Cerebellar cortex (tissue), 1 donor: Measurements from ENCODE around the gene ELOB.

Experiments
- DNase-seq: peaks from one replicate; pipeline ENCODE4 v3.0.0-alpha.2; 2015; ENCODE audit warnings: low spot score

The ELOB gene

DNA sequence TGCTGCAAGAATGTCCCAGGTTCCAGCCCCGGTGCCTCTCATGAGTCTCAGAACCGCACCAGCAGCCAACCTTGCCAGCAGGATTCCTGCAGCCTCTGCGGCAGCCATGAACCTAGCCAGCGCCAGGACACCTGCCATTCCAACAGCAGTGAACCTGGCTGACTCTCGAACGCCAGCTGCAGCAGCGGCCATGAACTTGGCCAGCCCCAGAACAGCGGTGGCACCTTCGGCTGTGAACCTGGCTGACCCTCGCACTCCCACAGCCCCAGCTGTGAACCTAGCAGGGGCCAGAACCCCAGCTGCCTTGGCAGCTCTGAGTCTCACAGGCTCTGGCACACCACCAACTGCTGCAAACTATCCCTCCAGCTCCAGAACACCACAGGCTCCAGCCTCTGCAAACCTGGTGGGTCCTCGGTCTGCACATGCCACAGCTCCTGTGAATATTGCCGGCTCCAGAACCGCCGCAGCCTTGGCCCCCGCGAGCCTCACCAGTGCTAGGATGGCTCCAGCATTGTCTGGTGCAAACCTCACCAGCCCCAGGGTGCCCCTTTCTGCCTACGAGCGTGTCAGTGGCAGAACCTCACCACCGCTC is 9.8 kb downstream of the ELOB start:
- DNase-seq: no peak

DNA sequence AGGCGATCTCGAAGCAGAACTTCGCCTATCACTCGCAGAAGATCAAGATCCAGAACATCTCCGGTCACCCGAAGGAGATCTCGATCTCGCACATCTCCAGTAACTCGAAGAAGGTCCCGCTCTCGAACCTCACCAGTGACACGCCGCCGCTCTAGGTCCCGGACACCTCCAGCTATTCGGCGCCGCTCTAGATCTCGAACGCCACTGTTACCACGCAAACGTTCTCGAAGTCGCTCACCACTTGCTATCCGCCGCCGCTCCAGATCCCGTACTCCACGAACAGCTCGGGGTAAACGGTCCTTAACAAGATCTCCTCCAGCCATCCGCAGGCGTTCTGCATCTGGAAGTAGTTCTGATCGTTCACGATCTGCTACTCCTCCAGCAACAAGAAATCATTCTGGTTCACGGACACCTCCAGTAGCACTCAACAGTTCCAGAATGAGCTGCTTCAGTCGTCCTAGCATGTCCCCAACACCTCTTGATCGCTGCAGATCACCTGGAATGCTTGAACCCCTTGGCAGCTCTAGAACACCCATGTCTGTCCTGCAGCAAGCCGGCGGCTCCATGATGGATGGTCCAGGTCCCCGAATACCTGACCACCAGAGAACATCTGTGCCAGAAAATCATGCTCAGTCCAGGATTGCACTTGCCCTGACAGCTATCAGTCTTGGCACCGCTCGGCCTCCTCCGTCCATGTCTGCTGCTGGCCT is 10.5 kb downstream of the ELOB start:
- DNase-seq: no peak

DNA sequence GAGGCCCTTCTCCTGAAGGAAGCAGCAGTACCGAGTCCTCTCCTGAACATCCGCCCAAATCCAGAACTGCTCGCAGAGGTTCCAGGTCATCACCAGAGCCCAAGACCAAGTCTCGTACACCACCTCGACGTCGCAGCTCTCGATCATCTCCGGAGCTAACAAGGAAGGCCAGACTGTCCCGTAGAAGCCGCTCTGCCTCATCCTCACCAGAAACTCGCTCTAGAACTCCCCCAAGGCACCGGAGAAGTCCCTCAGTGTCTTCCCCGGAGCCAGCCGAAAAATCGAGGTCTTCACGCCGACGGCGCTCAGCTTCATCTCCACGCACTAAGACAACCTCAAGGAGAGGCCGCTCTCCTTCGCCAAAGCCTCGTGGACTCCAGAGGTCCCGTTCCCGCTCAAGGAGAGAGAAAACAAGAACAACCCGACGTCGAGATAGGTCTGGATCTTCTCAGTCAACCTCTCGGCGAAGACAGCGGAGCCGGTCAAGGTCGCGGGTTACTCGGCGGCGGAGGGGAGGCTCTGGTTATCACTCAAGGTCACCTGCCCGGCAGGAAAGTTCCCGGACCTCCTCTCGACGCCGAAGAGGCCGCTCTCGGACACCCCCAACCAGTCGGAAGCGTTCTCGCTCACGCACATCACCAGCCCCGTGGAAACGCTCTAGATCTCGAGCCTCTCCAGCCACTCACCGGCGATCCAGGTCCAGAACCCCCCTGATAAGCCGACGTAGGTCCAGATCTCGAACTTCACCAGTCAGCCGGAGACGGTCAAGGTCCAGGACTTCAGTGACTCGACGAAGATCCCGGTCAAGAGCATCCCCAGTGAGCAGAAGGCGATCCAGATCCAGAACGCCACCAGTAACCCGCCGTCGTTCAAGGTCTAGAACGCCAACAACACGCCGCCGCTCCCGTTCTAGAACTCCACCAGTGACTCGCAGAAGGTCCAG is 11.3 kb downstream of the ELOB start:
- no peak for DNase-seq

DNA sequence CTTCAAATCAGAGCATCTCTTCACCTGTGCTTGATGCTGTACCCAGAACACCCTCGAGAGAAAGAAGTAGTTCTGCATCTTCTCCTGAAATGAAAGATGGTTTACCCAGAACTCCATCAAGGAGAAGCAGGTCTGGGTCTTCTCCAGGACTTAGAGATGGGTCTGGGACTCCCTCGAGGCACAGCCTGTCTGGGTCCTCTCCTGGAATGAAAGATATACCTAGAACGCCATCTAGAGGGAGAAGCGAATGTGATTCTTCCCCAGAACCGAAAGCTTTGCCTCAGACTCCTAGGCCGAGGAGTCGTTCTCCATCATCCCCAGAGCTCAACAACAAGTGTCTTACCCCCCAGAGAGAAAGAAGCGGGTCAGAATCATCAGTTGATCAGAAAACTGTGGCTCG is 12.4 kb downstream of the ELOB start:
- DNase-seq: no peak

DNA sequence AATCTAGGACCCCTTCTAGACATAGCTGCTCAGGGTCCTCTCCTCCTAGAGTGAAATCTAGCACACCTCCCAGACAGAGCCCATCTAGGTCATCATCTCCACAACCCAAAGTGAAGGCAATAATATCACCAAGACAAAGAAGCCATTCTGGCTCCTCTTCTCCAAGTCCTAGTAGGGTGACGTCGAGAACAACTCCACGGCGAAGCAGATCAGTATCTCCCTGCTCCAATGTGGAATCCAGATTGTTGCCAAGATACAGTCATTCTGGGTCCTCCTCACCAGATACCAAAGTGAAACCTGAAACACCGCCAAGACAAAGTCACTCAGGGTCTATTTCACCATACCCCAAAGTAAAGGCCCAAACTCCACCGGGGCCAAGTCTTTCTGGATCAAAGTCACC is 13.9 kb downstream of the ELOB start:
- DNase-seq: no peak

DNA sequence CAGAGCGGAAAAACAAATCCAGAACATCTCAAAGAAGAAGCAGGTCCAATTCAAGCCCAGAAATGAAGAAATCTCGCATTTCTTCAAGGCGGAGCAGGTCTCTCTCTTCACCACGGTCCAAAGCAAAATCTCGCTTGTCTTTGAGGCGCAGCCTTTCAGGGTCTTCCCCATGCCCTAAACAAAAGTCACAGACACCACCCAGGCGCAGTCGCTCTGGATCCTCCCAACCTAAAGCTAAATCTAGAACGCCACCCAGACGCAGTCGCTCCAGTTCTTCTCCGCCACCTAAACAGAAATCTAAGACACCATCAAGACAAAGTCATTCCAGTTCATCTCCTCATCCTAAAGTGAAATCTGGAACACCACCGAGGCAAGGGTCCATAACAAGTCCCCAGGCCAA is 14.4 kb downstream of the ELOB start:
- DNase-seq: no peak

DNA sequence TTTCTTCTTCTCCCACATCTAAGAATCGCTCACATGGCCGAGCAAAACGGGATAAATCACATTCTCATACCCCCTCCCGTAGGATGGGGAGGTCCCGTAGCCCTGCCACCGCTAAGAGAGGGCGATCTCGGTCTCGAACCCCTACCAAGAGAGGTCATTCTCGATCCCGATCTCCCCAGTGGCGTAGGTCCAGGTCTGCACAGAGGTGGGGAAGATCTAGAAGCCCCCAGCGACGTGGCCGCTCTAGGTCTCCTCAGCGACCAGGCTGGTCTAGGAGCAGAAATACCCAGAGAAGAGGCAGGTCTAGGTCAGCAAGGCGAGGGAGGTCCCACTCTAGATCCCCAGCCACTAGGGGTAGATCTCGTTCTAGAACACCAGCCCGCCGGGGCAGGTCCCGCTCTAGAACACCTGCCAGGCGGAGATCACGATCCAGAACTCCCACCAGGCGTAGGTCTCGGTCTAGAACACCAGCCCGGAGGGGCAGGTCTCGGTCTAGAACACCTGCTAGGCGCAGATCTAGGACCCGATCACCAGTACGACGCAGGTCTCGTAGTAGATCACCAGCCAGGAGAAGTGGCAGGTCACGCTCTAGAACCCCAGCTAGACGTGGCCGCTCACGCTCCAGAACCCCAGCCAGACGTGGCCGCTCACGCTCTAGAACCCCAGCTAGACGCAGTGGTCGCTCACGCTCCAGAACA is 15.0 kb downstream of the ELOB start:
- DNase-seq: no peak

DNA sequence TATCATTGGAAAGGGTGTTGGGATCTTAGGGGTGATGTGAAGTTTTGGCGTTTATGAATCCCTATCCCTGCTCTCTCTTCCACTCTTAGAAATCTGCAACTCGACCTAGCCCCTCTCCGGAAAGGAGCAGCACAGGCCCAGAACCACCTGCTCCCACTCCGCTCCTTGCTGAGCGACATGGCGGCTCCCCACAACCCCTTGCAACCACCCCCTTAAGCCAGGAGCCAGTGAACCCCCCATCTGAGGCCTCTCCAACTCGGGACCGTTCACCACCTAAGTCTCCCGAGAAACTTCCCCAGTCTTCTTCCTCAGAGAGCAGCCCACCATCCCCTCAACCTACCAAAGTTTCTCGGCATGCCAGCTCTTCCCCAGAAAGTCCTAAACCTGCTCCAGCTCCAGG is 15.6 kb downstream of the ELOB start:
- no peak for DNase-seq

DNA sequence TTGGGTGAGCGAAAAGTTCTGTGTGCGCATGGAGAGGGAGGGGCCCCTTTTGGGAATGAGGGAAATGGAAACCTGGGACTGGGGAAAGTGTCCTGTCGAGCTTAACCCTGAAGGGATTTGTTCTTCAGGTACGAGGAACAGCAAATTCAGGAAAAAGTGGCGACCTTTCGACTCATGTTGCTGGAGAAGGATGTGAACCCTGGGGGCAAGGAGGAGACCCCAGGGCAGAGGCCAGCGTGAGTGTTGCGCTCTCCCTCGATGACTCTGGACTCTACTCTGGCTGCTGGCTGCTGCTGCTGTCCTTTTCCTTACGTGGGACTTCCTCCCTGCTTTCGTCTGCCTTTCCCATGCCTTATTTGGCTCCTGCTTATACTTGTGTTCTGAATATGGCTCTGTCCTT is 19.7 kb downstream of the ELOB start:
- DNase-seq: no peak

DNA sequence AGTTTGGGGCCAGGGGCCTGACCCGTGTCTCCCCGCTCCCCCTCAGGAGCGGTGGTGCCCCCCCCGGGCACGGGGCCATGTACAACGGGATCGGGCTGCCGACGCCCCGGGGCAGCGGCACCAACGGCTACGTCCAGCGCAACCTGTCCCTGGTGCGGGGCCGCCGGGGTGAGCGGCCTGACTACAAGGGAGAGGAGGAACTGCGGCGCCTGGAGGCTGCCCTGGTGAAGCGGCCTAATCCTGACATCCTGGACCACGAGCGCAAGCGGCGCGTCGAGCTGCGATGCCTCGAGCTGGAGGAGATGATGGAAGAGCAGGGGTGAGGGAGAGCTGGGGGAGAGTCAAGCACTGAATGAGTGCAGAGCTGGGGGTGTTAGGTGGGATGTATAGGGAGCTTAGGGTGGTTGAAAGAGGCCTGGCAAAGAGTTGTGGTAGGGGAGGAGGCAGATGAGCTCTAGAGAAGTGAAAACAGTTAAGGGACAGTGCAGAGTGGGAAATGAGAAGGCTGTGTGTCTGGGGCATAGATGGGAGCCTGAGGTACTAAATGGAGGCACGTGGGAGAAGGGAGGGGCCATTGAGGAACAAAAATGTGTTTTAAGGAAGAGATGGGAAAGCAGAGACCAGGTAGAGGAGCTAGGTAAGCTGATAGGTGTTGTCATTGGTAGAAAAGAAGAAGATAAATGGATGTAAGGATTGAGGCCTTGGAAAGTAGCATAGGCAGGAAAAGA is 20.6 kb downstream of the ELOB start:
- DNase-seq: no peak

DNA sequence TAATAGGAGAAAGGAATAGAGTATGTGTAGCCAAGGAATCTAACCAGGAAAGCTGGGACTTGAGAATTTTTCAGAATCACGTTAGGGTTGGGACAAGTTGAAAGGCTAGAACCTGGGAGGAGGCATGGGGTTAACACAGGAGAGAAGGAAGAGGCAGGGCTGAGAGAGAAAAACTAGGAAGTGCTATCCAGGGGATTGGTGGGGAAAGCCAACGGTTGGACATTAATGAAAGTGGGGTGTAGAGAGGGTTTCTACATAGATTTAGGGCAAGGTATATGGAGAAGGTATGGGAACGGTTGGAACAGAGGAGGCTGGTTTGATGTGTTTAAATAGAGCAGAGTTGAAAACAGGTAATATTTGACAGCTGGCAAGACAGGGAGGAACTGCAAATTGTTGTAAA is 21.9 kb downstream of the ELOB start:
- no peak for DNase-seq

DNA sequence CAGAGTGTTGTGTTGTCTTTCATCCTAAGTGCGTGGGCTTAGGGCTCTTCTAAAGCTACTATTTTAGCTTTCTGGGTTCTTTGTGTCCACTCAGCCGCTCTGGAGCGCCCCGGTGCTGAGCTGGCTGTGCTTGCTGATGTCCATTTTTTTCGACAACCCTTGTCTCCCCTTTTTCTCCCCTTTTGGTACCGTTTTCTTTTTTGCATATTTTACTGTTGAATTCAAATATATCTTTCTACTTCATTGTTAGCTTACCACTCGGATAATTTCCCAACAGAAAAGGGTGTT is 23.4 kb downstream of the ELOB start:
- DNase-seq: no peak

DNA sequence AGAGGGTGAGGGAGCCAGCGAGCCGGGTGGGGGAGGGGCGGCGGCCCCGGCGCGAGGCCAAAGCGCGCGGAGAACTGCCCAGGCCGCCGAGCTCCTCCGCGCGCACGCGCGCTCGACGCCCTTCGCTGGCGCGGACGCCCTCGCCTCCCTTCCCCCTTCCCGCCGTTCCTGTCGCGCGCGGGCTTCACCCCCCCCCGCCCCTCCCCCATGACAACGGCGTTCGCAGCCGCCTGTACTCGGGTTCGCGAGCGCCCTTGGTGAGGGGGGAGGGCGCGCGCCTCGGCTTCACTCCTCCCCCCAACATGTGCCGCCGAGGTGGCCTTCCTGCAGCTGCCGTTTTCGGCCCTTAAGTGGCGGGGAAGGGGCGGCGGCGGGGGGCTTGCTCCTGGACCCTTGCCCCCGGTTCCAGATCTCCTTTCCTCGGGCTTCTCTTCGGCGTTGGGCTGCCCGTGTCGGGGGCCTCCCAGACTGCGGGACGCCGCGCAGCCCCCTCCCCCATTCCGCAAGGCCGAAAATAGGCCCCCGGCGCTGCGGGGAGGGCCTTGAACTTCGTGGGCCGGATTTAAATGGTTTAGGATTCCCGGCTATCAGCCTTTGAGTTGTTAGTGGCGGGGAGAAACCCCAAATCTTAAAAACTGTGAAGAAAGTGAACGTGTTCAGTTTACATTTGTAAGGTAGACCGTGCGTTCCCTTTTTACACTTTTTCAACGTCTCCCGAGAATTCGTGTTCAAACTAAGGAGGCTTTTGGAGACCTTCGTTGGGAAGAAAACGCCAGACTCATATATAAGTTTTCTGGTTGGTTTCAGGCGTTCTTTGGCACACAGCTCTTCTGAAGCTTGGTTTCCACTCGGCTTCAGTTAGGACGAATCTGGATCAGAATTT is 24.0 kb downstream of the ELOB start:
- DNase-seq: peak; percentile 61

DNA sequence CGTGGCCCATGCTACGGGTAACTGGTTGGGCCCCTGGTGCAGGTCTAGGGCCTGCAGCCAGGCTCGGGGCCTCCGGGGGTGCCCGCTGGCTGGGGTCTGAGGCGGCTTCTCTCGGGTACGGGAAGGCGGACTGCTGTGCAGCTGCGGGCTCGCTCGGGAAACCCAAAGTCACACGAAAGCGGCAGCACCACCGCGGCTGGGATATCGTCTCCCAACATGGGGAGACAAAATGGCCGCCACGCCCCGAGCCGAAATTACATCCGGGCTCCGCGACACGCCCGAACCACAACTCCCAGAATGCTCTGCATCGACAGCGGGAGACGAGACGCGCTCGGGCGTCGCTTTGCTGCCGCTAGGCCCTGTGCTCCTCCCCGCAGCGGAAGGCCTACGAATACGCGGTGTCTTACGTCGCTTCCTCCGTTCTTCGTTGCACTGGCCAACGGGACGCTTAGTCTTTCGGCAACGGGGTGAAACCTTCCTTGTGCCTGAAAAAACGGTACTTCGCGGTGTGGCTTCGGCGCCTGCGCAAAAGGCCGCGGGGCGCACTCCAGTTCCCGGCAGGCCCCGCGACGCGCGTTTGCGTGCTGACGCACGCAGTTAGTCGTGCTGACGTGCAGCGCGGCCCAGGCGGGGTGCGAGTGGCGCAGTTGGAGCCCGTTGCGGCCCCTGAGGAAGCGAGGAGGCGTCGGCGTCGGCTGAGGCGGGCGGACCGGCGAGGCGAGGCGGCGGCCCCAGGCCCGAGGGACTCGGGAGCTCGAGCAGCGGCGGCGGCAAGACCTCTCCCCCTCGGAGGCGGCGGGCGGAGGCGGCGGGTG is 24.8 kb downstream of the ELOB start, which contains the start of gene SRRM2:
TSS of gene SRRM2 (plus strand) at position 604 of the 815 bp plus-strand sequence. CDS start 3,727 bp downstream, outside the sequence.
- DNase-seq: peak; percentile 95

DNA sequence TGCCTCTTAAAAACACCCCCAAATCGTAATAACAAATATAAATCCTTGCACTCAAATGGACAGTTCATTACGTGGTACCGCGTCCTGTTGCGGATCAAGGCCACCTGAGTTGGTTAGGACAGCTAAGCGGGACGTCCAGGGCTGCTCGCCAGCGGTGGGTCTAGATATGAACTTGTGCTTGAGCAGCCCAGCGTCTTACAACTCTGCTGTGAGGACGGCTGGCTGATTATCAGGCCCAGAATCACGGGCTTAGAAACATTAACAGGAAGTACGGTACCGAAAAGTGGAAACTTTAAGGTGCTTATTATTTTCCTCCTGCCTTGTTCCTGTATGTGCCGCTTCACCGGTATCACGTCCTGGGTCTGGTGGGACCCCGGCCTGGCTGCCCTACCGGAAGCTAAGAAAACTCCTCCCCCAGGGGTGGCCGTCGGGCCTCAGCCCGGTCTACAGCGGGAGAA is 25.5 kb downstream of the ELOB start:
- no peak for DNase-seq

DNA sequence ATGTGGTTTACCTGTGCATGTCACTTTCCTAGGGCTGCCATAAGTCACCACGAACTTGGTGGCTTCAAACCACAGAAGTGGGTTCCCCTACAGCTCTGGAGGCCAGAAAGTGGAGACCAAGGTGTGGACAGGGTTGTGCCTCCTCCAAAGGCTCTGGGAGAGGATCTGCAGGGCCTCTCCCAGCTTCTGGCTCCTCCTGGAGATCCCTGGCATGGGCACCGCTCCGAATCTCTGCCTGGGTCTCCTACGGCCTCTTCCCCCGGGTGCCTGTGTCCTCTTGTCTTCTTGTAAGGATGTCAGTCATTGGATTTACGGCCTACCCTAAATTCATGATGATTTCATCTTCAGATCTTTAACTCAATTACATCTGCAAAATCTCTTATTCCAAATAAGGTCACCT is 27.1 kb downstream of the ELOB start:
- DNase-seq: no peak

DNA sequence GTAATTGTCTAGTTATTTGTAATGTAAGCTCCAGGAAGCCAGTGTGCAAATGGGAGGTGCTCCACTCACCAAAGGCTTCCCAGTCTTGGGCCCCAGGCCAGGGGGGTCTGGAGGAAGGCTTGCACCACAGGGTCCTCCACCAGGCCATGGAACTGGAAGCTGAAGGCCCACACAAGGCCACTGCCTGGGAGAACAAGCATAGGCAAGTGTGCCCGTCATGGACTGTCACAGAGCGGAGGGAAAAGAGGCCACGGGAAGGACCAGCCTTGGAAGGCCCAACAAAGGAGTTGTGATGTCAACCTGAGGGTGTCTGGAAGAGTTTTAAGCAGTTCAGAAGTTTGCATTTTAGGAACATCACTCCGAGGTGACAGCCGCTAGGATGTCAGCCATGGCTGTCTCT is 27.6 kb downstream of the ELOB start:
- no peak for DNase-seq

DNA sequence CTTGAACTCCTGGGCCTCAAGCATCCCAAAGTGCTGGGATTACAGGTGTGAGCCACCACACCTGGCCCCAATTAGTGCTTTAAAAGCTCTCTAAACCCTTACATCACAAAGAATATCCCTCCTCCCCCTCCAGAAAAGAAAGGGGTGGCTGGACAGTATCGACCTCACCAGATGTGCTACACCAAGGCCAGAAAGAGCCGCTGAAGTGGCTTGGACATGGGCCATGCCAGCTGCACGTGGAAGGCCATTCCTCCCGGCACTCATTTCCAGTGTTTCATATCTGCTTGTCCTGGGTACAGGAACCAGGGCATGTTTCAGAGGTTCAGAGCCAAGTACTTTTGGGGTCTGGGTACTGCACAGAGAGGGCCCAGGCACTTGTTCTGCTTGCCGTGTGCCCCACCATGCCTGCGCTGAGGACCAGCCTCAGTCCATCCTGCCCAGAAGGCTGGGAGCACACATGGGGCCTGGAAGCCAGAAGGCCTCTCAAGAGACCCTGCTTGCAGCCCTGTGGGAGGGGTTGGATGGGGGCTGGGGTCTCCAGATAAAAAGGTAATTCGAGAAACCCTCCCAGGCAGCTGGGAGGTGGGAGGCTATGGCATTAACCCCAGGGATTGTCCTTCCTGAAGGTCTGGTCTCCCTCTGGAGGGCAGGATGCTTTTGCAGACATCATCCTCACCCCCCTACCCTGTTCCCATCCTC is 28.2 kb downstream of the ELOB start:
- no peak for DNase-seq

DNA sequence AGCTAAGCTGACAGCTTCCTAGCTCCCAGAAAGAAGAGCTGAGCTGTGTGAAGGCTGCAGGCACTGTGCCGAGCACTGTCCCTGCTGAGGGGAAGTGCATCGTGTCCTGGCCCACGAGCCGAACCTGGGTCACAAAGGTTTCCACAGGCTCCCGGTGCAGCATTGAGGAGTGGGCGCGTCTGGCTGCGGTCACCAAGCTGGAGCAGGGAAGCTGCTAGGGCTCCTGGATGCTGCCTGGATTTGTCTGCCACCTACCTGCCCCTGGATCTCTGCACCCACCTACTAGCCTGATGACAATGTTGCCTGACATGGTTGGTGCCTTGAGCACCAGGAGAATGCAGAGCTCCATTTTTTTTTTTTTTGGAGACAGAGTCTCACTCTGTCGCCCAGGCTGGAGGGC is 31.1 kb downstream of the ELOB start:
- DNase-seq: no peak
